LoVo (cell line): ENCODE measurements around the gene NCAM1.

ENCODE experiments used
- DNase-seq: peaks from one replicate; pipeline ENCODE4 v3.0.0-alpha.2; 2016; ENCODE audit warnings: low spot score

Gene NCAM1

GRCh38 chr11:113172382-113172951, 211.2 kb downstream of the NCAM1 start:
- DNase-seq = no peak

GRCh38 chr11:113173126-113173525, 211.9 kb downstream of the NCAM1 start:
- no peak for DNase-seq

GRCh38 chr11:113174882-113175281, 213.7 kb downstream of the NCAM1 start:
- DNase-seq = no peak

GRCh38 chr11:113176599-113177360, 215.6 kb downstream of the NCAM1 start:
- DNase-seq = no peak

- no peak for DNase-seq
Observed at GRCh38 chr11:113177671-113178070, 216.5 kb downstream of the NCAM1 start.

- DNase-seq = no peak
Observed at GRCh38 chr11:113178381-113179070, 217.3 kb downstream of the NCAM1 start.

GRCh38 chr11:113179181-113179704, 218.0 kb downstream of the NCAM1 start:
- DNase-seq = no peak

GRCh38 chr11:113181094-113181493, 219.9 kb downstream of the NCAM1 start:
- no peak for DNase-seq

GRCh38 chr11:113182288-113182687, 221.1 kb downstream of the NCAM1 start:
- DNase-seq = no peak

GRCh38 chr11:113184498-113184897, 223.3 kb downstream of the NCAM1 start:
- DNase-seq = no peak

GRCh38 chr11:113188371-113188834, 227.2 kb downstream of the NCAM1 start:
- DNase-seq = no peak

- DNase-seq = no peak
Observed at GRCh38 chr11:113189909-113190667, 228.9 kb downstream of the NCAM1 start.

GRCh38 chr11:113192121-113192925, 231.1 kb downstream of the NCAM1 start:
- no peak for DNase-seq

- DNase-seq = no peak
Observed at GRCh38 chr11:113193016-113193415, 231.8 kb downstream of the NCAM1 start.

GRCh38 chr11:113193946-113194345, 232.7 kb downstream of the NCAM1 start:
- no peak for DNase-seq

GRCh38 chr11:113195728-113196127, 234.5 kb downstream of the NCAM1 start:
- DNase-seq = no peak

- DNase-seq = no peak
Observed at GRCh38 chr11:113197446-113197845, 236.2 kb downstream of the NCAM1 start.

GRCh38 chr11:113198972-113199661, 237.9 kb downstream of the NCAM1 start:
- DNase-seq = no peak

GRCh38 chr11:113199866-113200265, 238.6 kb downstream of the NCAM1 start:
- DNase-seq = no peak

- DNase-seq = no peak
Observed at GRCh38 chr11:113201054-113201818, 240.0 kb downstream of the NCAM1 start.
